Measurements from ENCODE around the gene SVOP.

SVOP gene

GRCh38 chr12:108906971-108907370 is 113.9 kb downstream of the SVOP start:
- ChIA-PET POLR2A (no interaction called here), CTCF (no interaction called here)
- DNase-seq (ENCODE audit: extremely low spot score) = no peak
- TF ChIP-seq CTCF (IDR thresholded peaks at IDR 0.05; ENCODE audit: control extremely low read depth, extremely low read depth, low read depth, missing control alignments) = no peak

- ChIA-PET POLR2A (no interaction called here), CTCF (interaction anchor here (1.1 kb wide), 1 partner anchor 22 kb away, joined by 5 read pairs; no protein-coding TSS in a partner anchor)
- no peak for TF ChIP-seq CTCF (IDR thresholded peaks at IDR 0.05; ENCODE audit: control extremely low read depth, extremely low read depth, low read depth, missing control alignments)
- no peak for DNase-seq (ENCODE audit: extremely low spot score)
Observed at GRCh38 chr12:108905725-108906124, 115.1 kb downstream of the SVOP start.

- DNase-seq (ENCODE audit: extremely low spot score) = no peak
- POLR2A ChIA-PET = no interaction called here
- CTCF ChIA-PET = no interaction called here
- no peak for TF ChIP-seq CTCF (IDR thresholded peaks at IDR 0.05; ENCODE audit: control extremely low read depth, extremely low read depth, low read depth, missing control alignments)
Observed at GRCh38 chr12:108899145-108899544, 121.7 kb downstream of the SVOP start.

- ChIA-PET POLR2A (interaction anchor here (0.8 kb wide), 1 partner anchor 921 kb away, joined by 3 read pairs; no protein-coding TSS in a partner anchor), CTCF (interaction anchor here (1.5 kb wide), 1 partner anchor 12 kb away, joined by 3 read pairs; no protein-coding TSS in a partner anchor)
- no peak for DNase-seq (ENCODE audit: extremely low spot score)
- TF ChIP-seq CTCF (IDR thresholded peaks at IDR 0.05; ENCODE audit: control extremely low read depth, extremely low read depth, low read depth, missing control alignments) = no peak
Observed at GRCh38 chr12:108896817-108897216, 124.1 kb downstream of the SVOP start.

GRCh38 chr12:108896336-108896735 is 124.5 kb downstream of the SVOP start:
- ChIA-PET POLR2A (interaction anchor here (0.8 kb wide), 1 partner anchor 921 kb away, joined by 3 read pairs; no protein-coding TSS in a partner anchor), CTCF (no interaction called here)
- no peak for DNase-seq (ENCODE audit: extremely low spot score)
- TF ChIP-seq CTCF (IDR thresholded peaks at IDR 0.05; ENCODE audit: control extremely low read depth, extremely low read depth, low read depth, missing control alignments) = no peak

- TF ChIP-seq CTCF (IDR thresholded peaks at IDR 0.05; ENCODE audit: control extremely low read depth, extremely low read depth, low read depth, missing control alignments) = no peak
- ChIA-PET CTCF (no interaction called here), POLR2A (no interaction called here)
Observed at GRCh38 chr12:108895220-108895802, 125.6 kb downstream of the SVOP start.

More at GRCh38 chr12:108895220-108895802, 125.6 kb downstream of the SVOP start:
- DNase-seq (ENCODE audit: extremely low spot score) = no peak

Measured in GM10248 (cell line).